ENCODE results near the gene CAMSAP1. TPM values are rescaled to one million over a fixed set of nuclear protein-coding genes. Genes with fewer than 3 reads are reported as not detected.

CAMSAP1 gene
- total and polyA plus RNA-seq, 10 of the 15 experiments (the other 5 are each of a cell fraction or from before 2014, with no cell fraction given): 1.4 to 24.7 (median 8.0) TPM

DNA sequence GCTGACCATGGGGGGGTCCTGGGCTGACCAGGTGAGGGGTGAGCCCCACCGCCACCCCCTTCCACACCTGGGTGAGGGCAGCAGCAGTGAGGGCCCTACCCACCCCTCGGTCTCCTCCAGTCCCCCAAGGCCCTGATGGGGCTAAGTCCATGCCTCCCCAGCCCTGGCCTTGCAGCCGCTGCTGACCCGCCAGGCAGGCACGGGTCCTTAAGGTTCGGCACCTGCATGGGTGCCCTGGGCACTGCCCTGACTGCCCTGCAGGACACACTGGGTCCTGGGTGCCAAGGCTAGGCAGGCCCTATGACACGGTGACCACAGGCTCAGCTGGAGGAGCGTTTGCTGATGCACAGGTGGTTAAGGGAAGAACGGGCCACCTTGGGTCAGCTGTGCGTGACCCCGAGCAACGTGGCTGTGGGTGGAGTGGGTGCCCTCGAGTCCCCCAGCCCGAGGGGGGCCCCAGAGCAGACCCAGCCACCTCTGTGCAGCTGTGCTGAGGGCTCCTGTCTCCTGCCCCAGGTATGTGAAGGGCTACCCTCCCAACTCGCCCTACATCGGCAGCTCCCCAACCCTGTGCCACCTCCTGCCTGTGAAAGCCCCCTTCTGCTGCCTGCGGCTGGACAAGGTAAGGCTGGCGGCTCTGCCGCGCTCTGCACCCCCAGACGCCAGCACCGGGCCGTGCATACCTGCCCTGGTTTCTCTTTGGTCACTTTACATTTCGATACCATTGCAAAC is 132.4 kb downstream of the CAMSAP1 start:
- Histone ChIP-seq H4K20me1 (ENCODE audit: control insufficient read depth, insufficient read depth) (no peaks in the 10 kb centered on the region), H3K9me3 (replicated peaks; ENCODE audit: control insufficient read depth, insufficient read depth, low read length) (no peaks in the 10 kb centered on the region), H3K36me3 (ENCODE audit: control insufficient read depth in 2 of 2, insufficient read depth in 2 of 2, low read length in 1 of 2) (no peaks in the 10 kb centered on the region), H3K79me2 (ENCODE audit: control insufficient read depth, insufficient read depth, low read length) (no peaks in the 10 kb centered on the region), H3K4me3 (no peak overlapping the region), H3K4me1 (ENCODE audit: control insufficient read depth, insufficient read depth, low read length) (no peaks in the 10 kb centered on the region), H3K9ac (ENCODE audit: control insufficient read depth, insufficient read depth, low read length) (no peak overlapping the region), H3K27me3 (replicated peaks in 1 of 2; ENCODE audit: control insufficient read depth in 2 of 2, insufficient read depth in 2 of 2, low read length in 1 of 2) (no peaks in the 10 kb centered on the region), H3K4me2 (ENCODE audit: control insufficient read depth, insufficient read depth) (no peak overlapping the region), H2AFZ (ENCODE audit: control insufficient read depth, low read depth, low read length) (no peak overlapping the region), H3K27ac (ENCODE audit: control insufficient read depth, insufficient read depth) (no peak overlapping the region)
- WGBS (ENCODE audit: insufficient coverage, insufficient replicate concordance, low lambda C conversion rate, missing lambda C conversion rate): 34% methylated on average over 22 of the region's 24 CpGs
- ChIA-PET CTCF (no interaction called here), RAD21 (ENCODE audit: unreplicated experiment) (no interaction called here), SMC1A (ENCODE audit: uncharacterized antibody, unreplicated experiment) (no interaction called here), POLR2A (no interaction called here)
- intact Hi-C loops (cut with micrococcal nuclease; ENCODE audit: unreplicated experiment) (no loop called here), in situ Hi-C loops (cut with MboI) (no loop called here)
- ATAC-seq (no peak; the same call in 2 of the 3 replicates), DNase-seq (ENCODE audit: low read depth, low spot score) (no peak), FAIRE-seq (no peak)
- BruUV-seq (replicated peaks): no TSS peak
- TF ChIP-seq JUND (IDR thresholded peaks at IDR 0.05; ENCODE audit: low read depth, low read length) (no peak), SUPT20H (IDR thresholded peaks at IDR 0.05; ENCODE audit: borderline replicate concordance, control insufficient read depth, low read depth, low read length) (no peak), RAD21 (IDR thresholded peaks at IDR 0.05; ENCODE audit: insufficient read depth, low read depth, low read length) (no peak), FOXM1 (IDR thresholded peaks at IDR 0.05; ENCODE audit: low read depth, low read length) (no peak), TARDBP (IDR thresholded peaks at IDR 0.05; ENCODE audit: borderline replicate concordance) (no peak), NR2F1 (conservative IDR thresholded peaks at IDR 0.05) (no peak), POU2F2 (IDR thresholded peaks at IDR 0.05; ENCODE audit: borderline replicate concordance, low read depth, low read length) (no peak), ESRRA (IDR thresholded peaks at IDR 0.05; ENCODE audit: low read length) (no peak), MEF2B (IDR thresholded peaks at IDR 0.05; ENCODE audit: partially characterized antibody, poor library complexity, severe bottlenecking) (no peak), RAD51 (IDR thresholded peaks at IDR 0.05) (no peak)
- TF ChIP-seq, protein P1, sequence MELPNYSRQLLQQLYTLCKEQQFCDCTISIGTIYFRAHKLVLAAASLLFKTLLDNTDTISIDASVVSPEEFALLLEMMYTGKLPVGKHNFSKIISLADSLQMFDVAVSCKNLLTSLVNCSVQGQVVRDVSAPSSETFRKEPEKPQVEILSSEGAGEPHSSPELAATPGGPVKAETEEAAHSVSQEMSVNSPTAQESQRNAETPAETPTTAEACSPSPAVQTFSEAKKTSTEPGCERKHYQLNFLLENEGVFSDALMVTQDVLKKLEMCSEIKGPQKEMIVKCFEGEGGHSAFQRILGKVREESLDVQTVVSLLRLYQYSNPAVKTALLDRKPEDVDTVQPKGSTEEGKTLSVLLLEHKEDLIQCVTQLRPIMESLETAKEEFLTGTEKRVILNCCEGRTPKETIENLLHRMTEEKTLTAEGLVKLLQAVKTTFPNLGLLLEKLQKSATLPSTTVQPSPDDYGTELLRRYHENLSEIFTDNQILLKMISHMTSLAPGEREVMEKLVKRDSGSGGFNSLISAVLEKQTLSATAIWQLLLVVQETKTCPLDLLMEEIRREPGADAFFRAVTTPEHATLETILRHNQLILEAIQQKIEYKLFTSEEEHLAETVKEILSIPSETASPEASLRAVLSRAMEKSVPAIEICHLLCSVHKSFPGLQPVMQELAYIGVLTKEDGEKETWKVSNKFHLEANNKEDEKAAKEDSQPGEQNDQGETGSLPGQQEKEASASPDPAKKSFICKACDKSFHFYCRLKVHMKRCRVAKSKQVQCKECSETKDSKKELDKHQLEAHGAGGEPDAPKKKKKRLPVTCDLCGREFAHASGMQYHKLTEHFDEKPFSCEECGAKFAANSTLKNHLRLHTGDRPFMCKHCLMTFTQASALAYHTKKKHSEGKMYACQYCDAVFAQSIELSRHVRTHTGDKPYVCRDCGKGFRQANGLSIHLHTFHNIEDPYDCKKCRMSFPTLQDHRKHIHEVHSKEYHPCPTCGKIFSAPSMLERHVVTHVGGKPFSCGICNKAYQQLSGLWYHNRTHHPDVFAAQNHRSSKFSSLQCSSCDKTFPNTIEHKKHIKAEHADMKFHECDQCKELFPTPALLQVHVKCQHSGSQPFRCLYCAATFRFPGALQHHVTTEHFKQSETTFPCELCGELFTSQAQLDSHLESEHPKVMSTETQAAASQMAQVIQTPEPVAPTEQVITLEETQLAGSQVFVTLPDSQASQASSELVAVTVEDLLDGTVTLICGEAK (IDR thresholded peaks at IDR 0.05; ENCODE audit: borderline replicate concordance): no peak
